ENCODE data around the gene APOBEC3H.

APOBEC3H gene

DNA sequence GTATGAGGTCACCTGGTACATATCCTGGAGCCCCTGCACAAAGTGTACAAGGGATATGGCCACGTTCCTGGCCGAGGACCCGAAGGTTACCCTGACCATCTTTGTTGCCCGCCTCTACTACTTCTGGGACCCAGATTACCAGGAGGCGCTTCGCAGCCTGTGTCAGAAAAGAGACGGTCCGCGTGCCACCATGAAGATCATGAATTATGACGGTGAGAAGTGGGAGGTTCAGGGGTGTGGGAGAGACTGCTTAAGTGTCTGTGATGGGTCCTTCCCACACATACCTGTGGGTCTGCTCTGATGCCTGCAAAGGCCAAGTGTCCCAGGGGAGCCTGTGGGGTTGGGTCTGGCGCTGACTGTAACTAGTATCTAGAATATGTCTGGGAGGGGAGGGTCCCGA, 16.0 kb upstream of the APOBEC3H start:
- no peak for DNase-seq (ENCODE audit: low read depth)

DNA sequence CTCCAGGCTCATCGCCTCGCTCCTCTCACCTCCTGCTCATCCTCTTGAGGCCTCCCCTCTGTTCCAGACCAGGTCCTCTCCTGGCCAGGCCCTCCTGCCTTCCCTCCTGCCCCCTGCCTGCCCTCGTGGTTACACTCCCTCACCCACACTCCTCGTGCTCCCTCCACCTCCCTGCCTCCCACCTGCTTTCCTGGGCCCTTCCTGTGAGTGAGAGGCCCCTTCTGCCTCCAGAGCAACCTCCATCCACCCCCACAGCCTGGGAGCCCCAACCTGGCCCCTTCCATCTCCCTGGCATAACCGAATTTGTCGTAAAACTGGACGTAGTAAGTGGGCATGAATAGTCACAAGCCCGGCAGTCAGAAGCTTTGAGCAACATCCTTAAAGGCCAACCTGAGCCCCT, 15.4 kb upstream of the APOBEC3H start:
- no peak for DNase-seq (ENCODE audit: low read depth)

- no peak for DNase-seq (ENCODE audit: low read depth)
Measured at GRCh38 chr22:39083212-39084165, 13.6 kb upstream of the APOBEC3H start.

GRCh38 chr22:39084666-39085065, 12.4 kb upstream of the APOBEC3H start:
- no peak for DNase-seq (ENCODE audit: low read depth)

DNA sequence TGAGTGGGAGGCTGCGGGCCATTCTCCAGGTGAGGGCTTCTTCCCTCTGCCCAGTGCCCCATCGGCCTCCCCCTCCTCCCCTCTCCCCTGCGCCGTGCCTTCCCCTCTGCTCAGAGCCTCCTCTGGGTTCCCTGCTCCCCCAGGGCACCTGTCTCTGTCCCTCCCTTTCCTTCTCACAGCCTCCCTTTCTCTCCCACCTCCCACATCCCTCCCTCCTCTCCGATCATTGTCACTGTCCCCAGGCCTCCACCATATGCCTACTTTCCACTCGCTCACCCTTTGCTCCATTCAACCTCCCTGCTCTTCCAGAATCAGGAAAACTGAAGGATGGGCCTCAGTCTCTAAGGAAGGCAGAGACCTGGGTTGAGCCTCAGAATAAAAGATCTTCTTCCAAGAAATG, 9.9 kb upstream of the APOBEC3H start:
- no peak for DNase-seq (ENCODE audit: low read depth)

- DNase-seq (ENCODE audit: low read depth), result no peak
Measured at GRCh38 chr22:39087881-39088684, 9.0 kb upstream of the APOBEC3H start.

DNA sequence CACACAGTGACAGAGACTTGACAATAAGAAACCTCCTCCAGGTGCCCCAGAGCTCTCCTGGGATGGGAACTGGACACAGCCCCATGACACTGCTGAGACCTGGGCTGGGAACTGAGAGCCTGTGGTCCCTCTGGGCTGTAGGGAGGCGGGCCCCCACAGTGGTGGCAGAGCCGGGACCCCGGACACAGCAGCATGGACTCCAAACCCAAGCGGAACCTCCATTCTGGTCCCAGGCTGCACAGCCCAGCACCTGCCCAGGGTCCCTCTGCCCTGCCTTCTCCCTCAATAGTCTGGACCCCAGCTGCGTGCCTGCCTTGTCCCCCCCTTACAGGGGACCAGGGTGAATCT, 8.4 kb upstream of the APOBEC3H start:
- DNase-seq (ENCODE audit: low read depth), result no peak

DNA sequence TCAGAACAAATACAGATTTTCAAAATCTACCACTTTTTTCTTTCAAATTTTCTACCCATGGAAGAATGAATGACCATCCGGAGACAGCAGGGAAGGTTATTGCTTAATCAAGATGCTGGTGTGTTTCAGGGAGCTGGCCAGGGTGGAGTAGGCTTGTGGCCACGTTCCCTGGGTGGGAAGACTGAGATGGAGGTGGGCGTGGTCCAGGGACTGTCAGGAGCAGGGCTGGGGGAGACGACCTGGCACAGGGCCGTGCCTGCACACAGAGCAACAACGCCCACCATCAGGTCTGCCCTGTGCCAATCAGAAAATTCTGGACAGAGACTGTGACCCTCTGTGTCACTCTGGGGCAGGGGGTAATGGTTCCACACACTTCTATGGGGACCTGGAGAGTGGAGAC, 7.1 kb upstream of the APOBEC3H start:
- no peak for DNase-seq (ENCODE audit: low read depth)

DNA sequence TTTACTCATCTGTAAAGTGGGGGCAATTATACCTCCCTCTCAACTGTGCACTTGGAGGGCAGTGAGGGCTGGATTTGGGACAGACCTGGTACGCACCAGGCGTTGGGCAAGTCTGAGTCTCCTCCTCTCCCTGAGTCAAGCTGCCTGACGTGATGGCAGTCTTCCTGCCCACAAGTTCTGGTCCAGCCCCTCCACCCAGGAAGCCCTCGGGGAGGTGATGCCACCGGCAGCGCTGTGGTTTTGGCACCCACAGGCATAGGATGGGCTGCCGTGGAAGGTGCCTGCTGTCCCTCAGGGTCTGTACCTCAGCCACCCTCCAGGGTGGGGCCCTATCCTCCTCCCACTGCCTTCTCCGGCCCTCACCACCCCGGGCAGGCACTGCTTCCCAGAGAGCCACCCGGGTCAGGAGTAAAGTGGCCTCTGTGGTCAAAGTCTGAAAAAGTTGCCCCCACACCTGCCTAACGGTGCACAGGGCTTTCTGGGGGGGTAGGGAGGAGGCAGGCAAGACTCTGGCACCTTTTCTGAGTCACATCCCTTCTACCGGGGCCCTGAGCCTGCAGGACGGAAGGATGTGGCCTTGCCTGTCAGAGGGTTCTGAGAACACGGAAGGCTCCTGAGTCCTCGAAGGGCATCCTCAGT, 6.5 kb upstream of the APOBEC3H start:
- peak; percentile 81 for DNase-seq (ENCODE audit: low read depth)

GRCh38 chr22:39091126-39092081, 5.6 kb upstream of the APOBEC3H start:
- DNase-seq (ENCODE audit: low read depth), result no peak

DNA sequence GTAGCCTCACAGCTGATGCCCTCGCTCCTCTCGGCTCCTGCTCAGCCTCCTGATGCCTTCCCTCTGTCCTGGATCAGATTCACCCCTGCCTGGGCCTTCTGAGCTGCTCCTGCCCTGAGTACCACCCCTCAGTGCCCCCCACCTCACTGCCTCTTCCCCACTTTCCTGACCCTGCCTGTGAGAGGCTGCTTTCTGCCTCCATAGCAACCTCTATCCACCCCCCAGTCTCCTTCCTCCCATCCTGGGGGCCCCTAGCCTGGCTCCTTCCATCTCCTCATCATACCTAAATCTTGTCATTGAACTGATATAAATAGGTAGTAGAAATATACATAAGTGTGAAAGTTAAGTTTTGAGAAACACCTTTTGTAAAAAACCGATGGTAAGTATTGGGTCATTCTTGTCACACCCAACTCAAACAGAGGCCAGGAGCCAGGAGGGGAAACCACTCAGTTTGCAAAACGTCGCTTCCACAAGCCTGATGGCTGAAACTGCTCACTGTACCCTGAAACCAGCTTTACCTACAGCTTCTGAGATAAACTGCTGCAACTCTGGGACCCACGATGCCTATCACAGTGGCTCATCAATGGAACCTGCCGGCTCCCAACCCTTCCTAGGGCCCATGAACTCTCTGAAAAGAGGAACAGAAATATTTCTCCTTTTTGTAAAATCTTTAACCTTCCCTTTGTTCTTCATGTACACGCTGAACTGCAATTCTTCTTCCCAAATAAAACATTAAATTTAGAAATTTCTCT, 4.8 kb upstream of the APOBEC3H start:
- no peak for DNase-seq (ENCODE audit: low read depth)

DNA sequence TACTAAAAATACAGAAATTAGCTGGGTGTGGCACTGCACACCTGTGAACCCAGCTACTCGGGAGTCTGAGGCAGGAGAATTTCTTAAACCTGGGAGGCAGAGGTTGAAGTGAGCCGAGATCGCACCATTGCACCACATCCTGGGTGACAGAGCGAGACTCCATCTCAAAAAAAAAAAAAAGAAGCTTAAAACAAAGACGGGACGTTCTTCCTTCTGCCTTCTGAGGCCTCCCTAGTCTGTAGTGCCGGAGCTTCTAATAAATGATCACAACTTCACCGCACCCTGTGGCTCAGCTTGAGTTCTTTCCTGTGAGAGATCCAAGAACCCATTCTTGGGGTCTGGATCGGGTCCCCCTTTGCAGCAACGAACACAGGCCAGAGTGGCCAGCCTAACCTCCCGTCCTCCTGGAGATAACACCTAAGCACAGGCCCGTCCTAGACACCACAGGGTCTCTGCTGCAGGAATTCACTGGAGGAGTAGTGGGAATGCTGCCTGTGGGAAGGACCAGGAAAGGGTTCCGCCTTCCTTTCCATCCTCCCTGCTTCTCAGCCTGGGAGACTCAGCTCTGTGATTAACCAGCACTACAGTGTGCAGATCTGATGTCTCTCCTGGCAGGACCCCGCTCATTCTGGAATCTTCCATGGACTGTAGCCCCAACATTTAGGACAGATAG, 2.2 kb upstream of the APOBEC3H start:
- DNase-seq (ENCODE audit: low read depth), result no peak

DNA sequence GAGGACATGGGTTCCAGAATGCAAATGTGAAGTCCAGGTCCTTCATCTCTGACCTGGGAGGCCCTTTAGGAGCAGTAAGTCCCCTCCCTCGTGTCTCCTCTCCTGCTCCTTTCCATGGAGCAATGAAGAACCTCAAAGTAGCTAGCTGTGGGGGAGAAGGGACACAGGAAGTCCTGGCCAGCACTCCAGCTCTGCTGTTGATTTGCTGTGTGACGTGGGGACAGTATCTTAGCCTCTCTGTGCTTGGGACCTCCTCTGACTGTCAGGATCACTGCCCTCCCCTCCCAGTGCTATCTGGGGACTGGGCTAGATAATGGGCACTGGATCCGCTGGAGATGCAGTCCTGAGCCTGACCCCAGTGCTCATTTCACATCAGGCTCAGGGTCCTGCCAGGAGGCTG, 1.1 kb upstream of the APOBEC3H start:
- DNase-seq (ENCODE audit: low read depth), result no peak

- DNase-seq (ENCODE audit: low read depth), result no peak
Measured at GRCh38 chr22:39098026-39098425, 982 bp downstream of the APOBEC3H start.

GRCh38 chr22:39098576-39098975, 1.5 kb downstream of the APOBEC3H start:
- DNase-seq (ENCODE audit: low read depth), result no peak

- DNase-seq (ENCODE audit: low read depth), result no peak
Measured at GRCh38 chr22:39101226-39101625, 4.2 kb downstream of the APOBEC3H start.

DNA sequence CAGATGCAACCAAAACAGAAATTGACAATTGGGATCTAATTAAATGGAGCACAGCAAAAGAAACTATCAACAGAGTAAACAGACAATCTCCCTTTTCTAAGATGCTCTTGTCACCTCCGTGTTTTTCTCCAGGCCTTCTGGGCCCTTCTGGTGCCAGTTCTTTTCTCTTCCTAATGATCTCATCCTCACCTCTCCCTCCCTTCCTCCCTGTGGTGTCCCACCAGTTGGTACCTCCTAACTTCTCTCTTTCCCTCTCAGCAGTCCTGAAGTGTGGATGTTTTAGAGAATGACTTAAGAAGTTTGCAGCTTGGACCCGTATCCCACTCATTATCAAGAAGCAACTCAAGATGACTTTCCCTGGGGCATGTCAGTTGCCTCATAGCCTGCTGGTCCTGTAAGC, 6.4 kb downstream of the APOBEC3H start:
- no peak for DNase-seq (ENCODE audit: low read depth)

GRCh38 chr22:39106326-39106725, 9.3 kb downstream of the APOBEC3H start:
- no peak for DNase-seq (ENCODE audit: low read depth)

GRCh38 chr22:39108487-39108886, 11.4 kb downstream of the APOBEC3H start:
- no peak for DNase-seq (ENCODE audit: low read depth)

GRCh38 chr22:39109361-39109760, 12.3 kb downstream of the APOBEC3H start:
- no peak for DNase-seq (ENCODE audit: low read depth)

Data from stimulated activated CD8-positive, alpha-beta memory T cell treated with anti-CD3 and anti-CD28 coated beads, Interleukin-12 subunit alpha, Interleukin-12 subunit beta, amount 100 ng/mL, for 4 hours (primary cell).